HepG2 (cell line): ENCODE measurements around the gene RNF5.

Experiments
- EZH2 ChIP-seq: conservative IDR thresholded peaks from 2 replicates; pipeline ENCODE4 v1.6.1; 2012; ENCODE audit warnings: mild to moderate bottlenecking, low read depth, low read length, moderate library complexity
- ZBTB1 ChIP-seq: sonication (generic); formaldehyde crosslinking; IDR thresholded peaks from 2 replicates; pipeline ENCODE4 v1.4.0; 2020; ENCODE audit warnings: missing genetic modification reagents, borderline replicate concordance
- TF ChIP-seq, protein P1 (sequence below): sonication (generic); formaldehyde crosslinking; IDR thresholded peaks from 2 replicates; pipeline ENCODE4 v1.8.0; 2022; ENCODE audit warnings: missing genetic modification reagents, mild to moderate bottlenecking, moderate library complexity, borderline replicate concordance
- TF ChIP-seq, protein P2 (sequence below): sonication (generic); formaldehyde crosslinking; IDR thresholded peaks from 2 replicates; pipeline ENCODE4 v1.5.0; 2020; ENCODE audit warnings: mild to moderate bottlenecking, missing genetic modification reagents, moderate library complexity

DNA sequence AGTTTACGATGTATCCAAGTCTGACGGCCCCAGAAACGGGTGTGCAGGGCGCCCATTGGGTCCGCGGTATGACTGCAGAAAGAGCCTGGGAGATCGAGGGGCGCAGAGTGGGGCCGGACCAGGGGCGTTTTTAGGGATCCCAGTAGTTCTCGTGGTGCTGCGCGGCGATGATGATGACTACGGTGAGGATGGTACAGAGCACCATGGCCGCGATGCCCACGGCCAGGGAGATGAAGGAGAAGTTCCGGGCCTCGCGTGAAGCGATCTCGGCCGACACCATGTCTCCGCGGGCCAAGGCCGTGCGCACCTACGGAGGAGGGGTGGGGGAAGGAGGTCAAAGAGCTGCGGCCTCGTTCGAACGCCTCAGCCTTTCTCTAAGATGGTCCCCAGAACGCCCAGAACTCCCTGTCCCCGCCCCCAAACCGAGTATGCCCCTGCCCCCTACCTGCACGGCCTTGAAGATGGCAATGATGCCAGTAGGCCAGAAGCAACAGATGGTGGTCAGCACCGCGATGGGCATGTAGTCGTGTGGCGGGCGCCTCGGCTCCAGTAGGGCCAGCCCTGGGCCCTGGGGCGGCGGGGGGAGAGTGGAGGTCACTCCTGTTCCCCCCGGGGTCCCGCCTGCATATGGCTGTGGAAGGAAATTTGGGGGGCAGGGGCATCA lies 29.0 kb upstream of the RNF5 start:
- TF ChIP-seq, protein P1, sequence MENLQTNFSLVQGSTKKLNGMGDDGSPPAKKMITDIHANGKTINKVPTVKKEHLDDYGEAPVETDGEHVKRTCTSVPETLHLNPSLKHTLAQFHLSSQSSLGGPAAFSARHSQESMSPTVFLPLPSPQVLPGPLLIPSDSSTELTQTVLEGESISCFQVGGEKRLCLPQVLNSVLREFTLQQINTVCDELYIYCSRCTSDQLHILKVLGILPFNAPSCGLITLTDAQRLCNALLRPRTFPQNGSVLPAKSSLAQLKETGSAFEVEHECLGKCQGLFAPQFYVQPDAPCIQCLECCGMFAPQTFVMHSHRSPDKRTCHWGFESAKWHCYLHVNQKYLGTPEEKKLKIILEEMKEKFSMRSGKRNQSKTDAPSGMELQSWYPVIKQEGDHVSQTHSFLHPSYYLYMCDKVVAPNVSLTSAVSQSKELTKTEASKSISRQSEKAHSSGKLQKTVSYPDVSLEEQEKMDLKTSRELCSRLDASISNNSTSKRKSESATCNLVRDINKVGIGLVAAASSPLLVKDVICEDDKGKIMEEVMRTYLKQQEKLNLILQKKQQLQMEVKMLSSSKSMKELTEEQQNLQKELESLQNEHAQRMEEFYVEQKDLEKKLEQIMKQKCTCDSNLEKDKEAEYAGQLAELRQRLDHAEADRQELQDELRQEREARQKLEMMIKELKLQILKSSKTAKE (CRISPR knock-in tag): no peak
- TF ChIP-seq ZBTB1 (CRISPR knock-in tag) (no peak), EZH2 (no peak)
- TF ChIP-seq, protein P2, sequence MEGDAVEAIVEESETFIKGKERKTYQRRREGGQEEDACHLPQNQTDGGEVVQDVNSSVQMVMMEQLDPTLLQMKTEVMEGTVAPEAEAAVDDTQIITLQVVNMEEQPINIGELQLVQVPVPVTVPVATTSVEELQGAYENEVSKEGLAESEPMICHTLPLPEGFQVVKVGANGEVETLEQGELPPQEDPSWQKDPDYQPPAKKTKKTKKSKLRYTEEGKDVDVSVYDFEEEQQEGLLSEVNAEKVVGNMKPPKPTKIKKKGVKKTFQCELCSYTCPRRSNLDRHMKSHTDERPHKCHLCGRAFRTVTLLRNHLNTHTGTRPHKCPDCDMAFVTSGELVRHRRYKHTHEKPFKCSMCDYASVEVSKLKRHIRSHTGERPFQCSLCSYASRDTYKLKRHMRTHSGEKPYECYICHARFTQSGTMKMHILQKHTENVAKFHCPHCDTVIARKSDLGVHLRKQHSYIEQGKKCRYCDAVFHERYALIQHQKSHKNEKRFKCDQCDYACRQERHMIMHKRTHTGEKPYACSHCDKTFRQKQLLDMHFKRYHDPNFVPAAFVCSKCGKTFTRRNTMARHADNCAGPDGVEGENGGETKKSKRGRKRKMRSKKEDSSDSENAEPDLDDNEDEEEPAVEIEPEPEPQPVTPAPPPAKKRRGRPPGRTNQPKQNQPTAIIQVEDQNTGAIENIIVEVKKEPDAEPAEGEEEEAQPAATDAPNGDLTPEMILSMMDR (CRISPR knock-in tag): no peak
